ENCODE measurements around the gene SPRED2.

The SPRED2 gene

DNA sequence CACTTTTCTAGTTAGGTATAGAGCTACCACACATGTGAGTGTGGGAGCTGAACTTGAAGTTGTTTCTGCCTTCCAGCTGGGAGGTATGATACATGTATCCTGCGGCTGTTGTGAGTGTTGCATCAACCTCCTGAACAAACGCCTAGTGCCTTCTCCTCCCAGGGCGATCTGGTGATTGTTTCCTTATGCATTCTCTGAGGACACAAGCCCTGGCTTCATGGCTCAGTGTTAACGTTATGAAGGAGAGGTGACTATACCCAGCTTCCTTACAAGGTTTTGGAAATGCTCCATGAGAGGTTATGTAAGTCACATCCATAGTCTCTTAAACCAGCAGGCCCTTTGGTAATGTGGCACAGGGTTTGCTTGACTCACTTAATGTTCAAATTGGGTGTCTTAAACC is 64.9 kb downstream of the SPRED2 start:
- DNase-seq (no peak), ATAC-seq (replicated peaks) (no peak)
- no peak overlapping the region for H3K27ac Mint-ChIP-seq
- no peak overlapping the region for H3K4me3 Mint-ChIP-seq
- peaks cover 13 to 42% of the 10 kb centered on the region in 2 donors for H3K4me1 Mint-ChIP-seq
- no peaks in the 10 kb centered on the region for H3K27me3 Mint-ChIP-seq
- peaks cover 0 to 2% of the 10 kb centered on the region in 2 donors for H3K36me3 Mint-ChIP-seq
- H3K9me3 Mint-ChIP-seq = no peaks in the 10 kb centered on the region

DNA sequence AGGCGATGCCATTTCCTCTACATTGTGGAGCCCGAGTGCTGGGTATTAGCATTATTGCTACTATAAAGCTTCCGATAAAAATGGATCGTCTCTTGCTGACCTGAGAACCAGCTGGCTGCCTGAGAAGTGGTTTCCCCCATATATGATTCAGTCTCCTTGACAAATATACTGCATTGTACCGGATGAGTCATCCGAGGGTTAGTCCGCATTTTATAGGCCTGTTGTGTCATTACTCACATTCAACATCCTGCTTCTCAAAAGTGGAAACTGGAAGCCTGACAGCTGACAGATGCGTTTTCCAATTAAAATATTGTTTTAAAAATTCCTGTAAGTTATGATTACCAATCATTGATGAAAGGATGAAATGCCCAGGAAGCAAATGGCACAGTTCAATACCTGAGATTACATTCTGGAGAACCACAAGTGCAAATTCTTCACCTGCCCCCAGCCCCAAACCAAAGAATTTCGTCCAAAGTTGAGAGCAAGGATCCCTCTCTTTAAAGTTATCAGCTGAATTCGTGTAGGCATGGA is 65.7 kb downstream of the SPRED2 start:
- Mint-ChIP-seq H3K4me3 (no peak overlapping the region), H3K36me3 (peaks cover 0 to 2% of the 10 kb centered on the region in 2 donors), H3K4me1 (peaks cover 13 to 39% of the 10 kb centered on the region in 2 donors), H3K27ac (no peak overlapping the region), H3K9me3 (no peaks in the 10 kb centered on the region), H3K27me3 (no peaks in the 10 kb centered on the region)
- ATAC-seq (replicated peaks) = peak; percentile 64 to 70
- DNase-seq = no peak

DNA sequence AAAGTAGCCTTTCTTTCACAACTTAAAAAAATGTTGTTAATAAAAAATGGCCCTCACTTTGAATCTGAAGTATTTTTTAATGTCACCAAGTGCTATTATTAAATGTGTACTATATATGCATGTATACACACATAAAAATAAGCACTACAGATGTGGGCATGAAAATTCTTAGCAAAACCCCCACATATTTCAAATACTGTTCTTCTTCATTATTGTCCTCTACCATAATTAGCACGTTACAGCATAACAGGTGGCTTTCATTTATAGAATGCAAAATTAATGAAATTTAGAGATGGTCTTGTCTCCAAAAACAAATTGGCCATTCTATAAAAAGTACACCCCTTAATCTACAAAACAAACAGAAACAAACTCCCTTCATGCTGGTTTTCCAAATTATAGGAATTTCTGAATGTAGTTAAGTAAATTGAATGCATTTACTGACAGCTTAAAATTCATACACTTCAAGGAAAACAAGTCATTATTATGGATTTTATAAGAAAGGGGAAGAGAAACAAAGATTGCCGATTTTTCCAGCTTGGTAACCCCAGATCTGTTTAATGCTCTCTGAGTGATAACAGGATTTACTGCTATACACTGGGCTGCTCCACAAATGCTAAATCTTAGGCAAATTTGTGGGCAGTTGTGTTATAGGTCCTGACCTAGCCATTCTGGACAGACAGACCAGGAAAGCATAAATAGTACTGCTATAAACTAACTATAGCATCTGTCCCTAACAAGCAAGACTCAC is 67.2 kb downstream of the SPRED2 start:
- no peaks in the 10 kb centered on the region for H3K27me3 Mint-ChIP-seq
- DNase-seq = no peak

DNA sequence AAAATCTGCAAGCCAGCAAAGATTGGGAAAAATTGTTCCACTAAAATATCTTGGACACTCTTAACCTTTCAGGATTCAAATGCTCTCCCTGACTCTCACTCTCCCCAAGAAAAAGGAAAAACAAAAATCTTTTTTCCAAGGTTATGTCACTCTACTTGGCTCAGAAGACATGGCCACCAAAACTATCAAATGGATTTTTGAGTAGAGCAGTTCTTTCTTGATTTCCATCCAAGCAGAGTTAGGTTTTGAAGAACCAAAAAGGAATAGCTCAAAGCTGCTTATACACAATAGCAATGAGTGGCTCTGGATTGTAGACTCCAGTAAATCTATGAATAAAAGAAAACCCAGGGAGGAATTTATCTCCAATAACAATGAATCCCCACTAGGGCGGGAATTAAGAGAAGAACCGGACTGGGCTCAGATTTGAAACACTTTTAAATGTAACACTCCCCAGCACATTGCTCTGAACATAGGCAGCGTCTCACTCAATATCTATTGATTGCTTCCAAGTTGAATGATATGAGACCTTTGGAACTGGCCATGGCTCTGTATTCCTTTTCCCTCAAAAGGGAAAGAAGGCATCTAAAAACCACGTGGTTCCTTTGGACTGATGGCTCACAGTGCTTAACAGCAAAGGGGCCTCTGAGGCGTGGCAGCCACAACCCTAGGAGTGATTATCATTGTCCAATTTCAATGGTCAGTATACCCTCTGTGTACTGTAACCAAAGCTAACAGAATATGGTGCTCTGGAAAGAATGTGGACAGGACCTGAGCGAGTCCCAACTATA is 68.3 kb downstream of the SPRED2 start:
- H3K27ac Mint-ChIP-seq = no peak overlapping the region
- ATAC-seq (replicated peaks) (no peak), DNase-seq (no peak)
- no peak overlapping the region for H3K4me3 Mint-ChIP-seq
- H3K9me3 Mint-ChIP-seq = no peaks in the 10 kb centered on the region
- H3K4me1 Mint-ChIP-seq = peaks cover 3 to 20% of the 10 kb centered on the region in 2 donors
- peaks cover 0 to 2% of the 10 kb centered on the region in 2 donors for H3K36me3 Mint-ChIP-seq
- H3K27me3 Mint-ChIP-seq = no peaks in the 10 kb centered on the region

More for the DNA sequence above, 67.2 kb downstream of the SPRED2 start:
- Mint-ChIP-seq H3K4me3 (no peak overlapping the region), H3K4me1 (peaks cover 3 to 29% of the 10 kb centered on the region in 2 donors), H3K36me3 (peaks cover 0 to 2% of the 10 kb centered on the region in 2 donors), H3K9me3 (no peaks in the 10 kb centered on the region), H3K27ac (no peak overlapping the region)
- ATAC-seq (replicated peaks) = peak in 1 of 2 donors; percentile 51

GRCh38 chr2:65361623-65362022 is 70.8 kb downstream of the SPRED2 start:
- no peak for DNase-seq
- H3K27me3 Mint-ChIP-seq = no peaks in the 10 kb centered on the region
- H3K27ac Mint-ChIP-seq = peak overlapping the region; percentile 17
- no peak overlapping the region for H3K4me3 Mint-ChIP-seq
- ATAC-seq (replicated peaks) = no peak
- peaks cover 13 to 44% of the 10 kb centered on the region in 2 donors for H3K4me1 Mint-ChIP-seq
- no peaks in the 10 kb centered on the region for H3K9me3 Mint-ChIP-seq
- peaks cover 0 to 2% of the 10 kb centered on the region in 2 donors for H3K36me3 Mint-ChIP-seq

DNA sequence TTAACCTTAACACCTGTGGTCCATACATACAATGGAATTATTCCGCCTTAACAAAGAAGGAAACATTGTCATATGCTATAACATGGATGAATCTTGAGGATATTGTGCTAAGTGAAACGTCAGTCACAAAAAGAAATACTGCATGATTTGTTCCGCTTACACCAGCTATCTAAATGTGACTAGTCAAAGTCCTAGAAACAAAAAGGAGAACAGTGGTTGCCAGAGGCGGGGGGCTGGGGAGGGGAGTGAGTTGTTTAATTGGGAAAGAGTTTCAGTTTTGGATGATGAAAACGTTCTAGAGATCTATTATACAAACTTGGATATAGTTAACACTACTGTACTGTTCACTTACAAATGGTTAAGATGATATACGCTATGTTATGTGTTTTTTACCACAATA is 72.0 kb downstream of the SPRED2 start:
- Mint-ChIP-seq H3K4me3 (no peak overlapping the region), H3K36me3 (peaks cover 0 to 2% of the 10 kb centered on the region in 2 donors), H3K27ac (no peak overlapping the region), H3K27me3 (no peaks in the 10 kb centered on the region), H3K4me1 (peaks cover 12 to 36% of the 10 kb centered on the region in 2 donors), H3K9me3 (no peaks in the 10 kb centered on the region)
- ATAC-seq (replicated peaks) (no peak), DNase-seq (no peak)

DNA sequence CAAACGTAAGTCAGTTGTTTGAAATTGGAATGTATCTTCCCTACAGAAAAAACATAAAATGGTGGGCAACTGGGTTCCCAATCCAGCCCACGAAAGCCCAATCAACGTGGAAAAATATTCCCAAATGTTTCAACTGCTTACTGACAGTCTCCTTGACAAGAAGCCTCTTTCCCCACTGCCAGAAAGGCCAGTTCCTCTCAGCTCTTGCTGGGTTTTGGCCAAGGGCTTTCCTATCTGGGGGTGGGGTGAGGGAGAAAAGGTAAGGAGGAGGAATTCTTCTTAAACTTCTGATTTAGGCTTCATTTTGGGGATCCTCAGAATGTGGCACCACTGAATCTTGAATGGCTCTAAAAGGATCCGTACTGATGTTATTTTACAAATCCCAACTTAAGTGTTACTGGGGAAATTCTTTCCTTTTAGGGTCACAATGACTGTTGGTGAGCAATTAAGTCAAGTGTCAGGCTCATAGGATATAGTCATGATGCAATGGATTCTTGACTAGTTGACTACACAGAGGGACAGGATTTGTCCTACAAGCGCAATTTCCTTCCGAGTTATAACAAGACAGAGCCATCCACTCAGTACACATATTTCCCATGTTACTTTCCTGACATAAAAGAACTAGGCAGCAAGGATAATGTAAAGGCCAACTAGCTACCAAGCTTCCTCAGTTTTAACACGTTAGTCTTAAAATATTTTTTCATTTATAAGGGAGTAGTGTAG is 73.6 kb downstream of the SPRED2 start:
- Mint-ChIP-seq H3K36me3 (peaks cover 0 to 1% of the 10 kb centered on the region in 2 donors), H3K27me3 (no peaks in the 10 kb centered on the region), H3K27ac (no peak overlapping the region), H3K4me3 (no peak overlapping the region), H3K4me1 (peaks cover 14 to 33% of the 10 kb centered on the region in 2 donors), H3K9me3 (no peaks in the 10 kb centered on the region)
- DNase-seq = no peak
- no peak for ATAC-seq (replicated peaks)

GRCh38 chr2:65357959-65358294 is 74.5 kb downstream of the SPRED2 start:
- Mint-ChIP-seq H3K9me3 (no peaks in the 10 kb centered on the region), H3K27ac (no peak overlapping the region), H3K36me3 (no peaks in the 10 kb centered on the region), H3K27me3 (no peaks in the 10 kb centered on the region), H3K4me1 (peaks cover 16 to 36% of the 10 kb centered on the region in 2 donors), H3K4me3 (no peak overlapping the region)
- DNase-seq (no peak), ATAC-seq (replicated peaks) (peak; percentile 75 to 83)

- Mint-ChIP-seq H3K9me3 (no peaks in the 10 kb centered on the region), H3K4me1 (peaks cover 16 to 36% of the 10 kb centered on the region in 2 donors), H3K4me3 (no peak overlapping the region), H3K27me3 (no peaks in the 10 kb centered on the region), H3K36me3 (no peaks in the 10 kb centered on the region), H3K27ac (peak overlapping the region; percentile 43)
- DNase-seq (no peak), ATAC-seq (replicated peaks) (peak; percentile 36 to 48)
Observed at GRCh38 chr2:65357095-65357958, 75.1 kb downstream of the SPRED2 start.

DNA sequence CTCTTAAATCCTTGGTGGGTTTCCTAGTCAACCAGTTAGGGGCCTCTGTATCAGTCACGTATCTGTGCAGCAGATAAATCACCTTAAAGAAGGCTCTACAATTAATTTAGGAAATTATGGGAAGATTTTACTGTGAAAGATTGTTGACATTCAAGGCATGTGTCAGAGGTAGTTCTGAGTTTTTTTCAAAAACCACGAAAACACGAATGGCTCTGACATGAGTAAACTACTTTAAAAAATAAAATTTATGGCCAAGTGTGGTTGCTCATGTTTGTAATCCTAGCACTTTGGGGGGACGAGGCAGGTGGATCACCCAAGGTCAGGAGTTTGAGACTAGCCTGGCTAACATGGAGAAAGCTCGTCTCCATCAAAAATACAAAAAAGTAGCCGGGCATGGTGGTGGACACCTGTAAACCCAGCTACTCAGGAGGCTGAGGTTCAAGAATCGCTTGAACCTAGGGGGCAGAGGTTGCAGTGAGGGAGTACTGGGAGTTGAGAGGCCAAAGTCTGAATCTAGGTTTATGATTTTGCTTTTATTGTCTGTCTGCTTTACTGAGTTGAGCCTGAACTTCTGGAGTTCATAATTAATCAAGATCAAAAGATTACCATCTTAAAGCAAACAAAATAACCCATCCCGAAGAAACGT is 77.1 kb downstream of the SPRED2 start:
- Mint-ChIP-seq H3K4me1 (peaks cover 21 to 34% of the 10 kb centered on the region in 2 donors), H3K27ac (no peak overlapping the region), H3K27me3 (no peaks in the 10 kb centered on the region), H3K4me3 (no peak overlapping the region), H3K9me3 (no peaks in the 10 kb centered on the region), H3K36me3 (no peaks in the 10 kb centered on the region)
- ATAC-seq (replicated peaks) (no peak), DNase-seq (no peak)

GRCh38 chr2:65354773-65355172 is 77.6 kb downstream of the SPRED2 start:
- ATAC-seq (replicated peaks) (no peak), DNase-seq (no peak)
- Mint-ChIP-seq H3K36me3 (no peaks in the 10 kb centered on the region), H3K27ac (no peak overlapping the region), H3K9me3 (no peaks in the 10 kb centered on the region), H3K27me3 (no peaks in the 10 kb centered on the region), H3K4me1 (peaks cover 21 to 35% of the 10 kb centered on the region in 2 donors), H3K4me3 (no peak overlapping the region)

- ATAC-seq (replicated peaks) = no peak
Observed at GRCh38 chr2:65353927-65354326, 78.5 kb downstream of the SPRED2 start.

DNA sequence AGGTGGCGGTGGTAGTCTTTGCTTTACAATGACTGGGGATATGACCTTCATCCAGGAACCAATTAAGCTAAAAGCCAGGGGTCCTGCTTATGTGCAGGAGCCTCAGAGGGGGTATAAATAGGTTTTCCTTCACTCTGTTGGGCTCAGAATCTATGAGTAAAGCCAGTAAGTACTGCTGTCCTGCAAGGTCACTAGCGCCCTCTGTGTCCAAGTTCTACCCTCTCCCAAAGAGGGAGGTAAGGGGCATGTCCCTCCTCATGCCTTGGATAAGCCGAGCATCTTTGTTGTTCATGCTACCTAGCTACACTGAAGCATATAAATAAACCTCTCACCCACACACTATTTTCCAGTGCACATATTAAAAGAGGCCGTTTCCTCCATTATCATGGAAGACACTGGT is 79.4 kb downstream of the SPRED2 start:
- Mint-ChIP-seq H3K27ac (no peak overlapping the region), H3K9me3 (no peaks in the 10 kb centered on the region), H3K36me3 (peaks cover 1 to 3% of the 10 kb centered on the region in 2 donors), H3K27me3 (no peaks in the 10 kb centered on the region), H3K4me1 (peaks cover 21 to 32% of the 10 kb centered on the region in 2 donors), H3K4me3 (no peak overlapping the region)
- ATAC-seq (replicated peaks) = no peak
- no peak for DNase-seq

More at GRCh38 chr2:65353927-65354326, 78.5 kb downstream of the SPRED2 start:
- Mint-ChIP-seq H3K27ac (no peak overlapping the region), H3K4me1 (peaks cover 21 to 41% of the 10 kb centered on the region in 2 donors), H3K27me3 (no peaks in the 10 kb centered on the region), H3K4me3 (no peak overlapping the region), H3K9me3 (no peaks in the 10 kb centered on the region), H3K36me3 (peaks cover 0 to 1% of the 10 kb centered on the region in 2 donors)
- no peak for DNase-seq

All from stimulated activated naive B cell treated with anti-CD40 and anti-IgM and Interleukin-4, amounts not matched to agents 10 μg/mL and 1 μg/mL and 100 μg/mL, for 72 hours (primary cell).